Measurements from ENCODE around the gene CAMK4.

The CAMK4 gene

DNA sequence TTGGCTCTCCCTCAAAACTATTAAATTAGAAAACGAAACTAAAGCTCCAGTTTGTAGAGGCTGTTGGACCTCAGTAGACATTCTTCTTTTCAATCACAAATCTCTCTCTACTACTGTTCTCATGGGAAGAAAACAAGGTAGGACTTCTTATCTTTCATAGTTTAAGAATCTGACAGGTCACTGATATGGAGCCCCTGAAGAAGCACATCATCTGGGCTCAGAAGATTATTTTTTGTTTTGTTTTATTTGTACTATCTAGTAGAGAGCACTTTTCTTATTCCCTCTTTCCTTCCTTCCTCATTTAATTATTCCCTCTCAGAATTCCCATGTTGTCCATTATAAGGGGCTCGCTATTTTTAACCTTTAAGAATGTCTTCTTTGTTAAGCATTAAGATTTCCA is 261.9 kb downstream of the CAMK4 start:
- DNase-seq (ENCODE audit: low read depth in 2 of 2) = no peak

DNA sequence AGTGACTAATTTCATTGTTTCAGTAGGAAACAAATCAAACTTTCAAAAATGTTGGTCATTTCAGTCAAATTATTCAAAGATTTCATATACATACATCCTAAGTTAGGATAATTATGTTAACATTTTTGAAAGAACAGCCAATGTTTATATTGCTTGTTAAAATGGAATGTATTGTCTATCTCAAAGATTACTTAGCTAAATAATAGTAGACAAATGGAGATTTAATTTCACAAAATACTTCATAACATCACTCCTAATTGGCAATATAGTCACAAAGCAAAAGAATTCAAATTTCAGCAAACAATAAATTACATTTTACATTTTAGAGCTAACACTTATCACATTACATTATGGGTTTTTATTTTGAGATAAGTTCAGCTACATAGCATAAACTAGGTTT is 262.7 kb downstream of the CAMK4 start:
- DNase-seq (ENCODE audit: low read depth in 2 of 2) = no peak

DNA sequence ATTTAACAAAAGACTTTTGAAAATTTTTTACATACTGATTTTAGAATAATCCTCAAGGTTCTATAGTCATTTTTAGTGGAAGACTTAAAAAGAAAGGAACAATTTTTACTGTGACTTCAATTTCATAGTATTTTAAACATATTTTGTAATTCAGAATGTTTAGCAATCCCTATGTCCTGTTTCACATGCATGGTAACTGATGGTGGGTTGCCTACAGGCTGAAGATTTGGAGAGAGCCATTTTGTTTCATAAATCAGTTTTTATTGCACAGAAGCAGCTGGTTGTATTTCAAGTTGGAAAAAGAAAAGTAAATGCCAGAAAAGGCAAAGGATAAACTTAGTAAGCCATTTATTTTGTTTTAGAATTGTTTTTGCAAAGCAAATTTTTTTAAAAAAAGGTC is 264.2 kb downstream of the CAMK4 start:
- DNase-seq (ENCODE audit: low read depth in 2 of 2) = no peak

- DNase-seq (ENCODE audit: low read depth in 2 of 2) = no peak
Measured at GRCh38 chr5:111493031-111493430, 268.8 kb downstream of the CAMK4 start.

DNA sequence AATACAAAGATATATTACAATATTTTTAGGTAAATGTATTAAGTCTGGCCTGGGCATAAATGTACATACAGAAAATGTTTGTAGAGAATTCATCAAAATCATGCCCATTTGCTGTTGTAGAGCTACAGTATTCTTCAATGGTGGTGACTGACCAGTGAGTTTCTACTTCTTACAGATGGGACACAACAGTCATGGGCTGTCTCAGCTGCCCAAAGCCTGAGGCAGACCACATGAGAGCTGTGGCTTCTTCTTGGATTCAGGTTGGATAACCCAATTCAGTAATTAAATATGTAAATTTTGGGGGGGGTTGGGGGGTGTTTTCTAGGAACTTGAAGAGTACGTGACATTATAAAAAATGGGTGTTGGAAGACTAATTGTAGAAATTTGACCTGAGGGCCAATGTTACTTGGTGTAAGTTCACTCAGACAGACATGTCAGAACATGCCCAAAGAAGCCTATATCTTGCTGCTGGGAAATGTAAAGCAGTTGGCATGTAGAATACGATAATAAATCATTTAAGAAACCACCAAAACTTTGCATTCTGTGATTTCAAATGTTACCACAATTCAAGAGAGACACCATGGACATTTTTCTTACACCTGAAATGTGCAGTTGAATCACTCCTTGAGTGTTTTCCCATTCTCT is 270.3 kb downstream of the CAMK4 start:
- DNase-seq (ENCODE audit: low read depth in 2 of 2) = no peak

- no peak for DNase-seq (ENCODE audit: low read depth in 2 of 2)
Measured at GRCh38 chr5:111495159-111495558, 271.0 kb downstream of the CAMK4 start.

DNA sequence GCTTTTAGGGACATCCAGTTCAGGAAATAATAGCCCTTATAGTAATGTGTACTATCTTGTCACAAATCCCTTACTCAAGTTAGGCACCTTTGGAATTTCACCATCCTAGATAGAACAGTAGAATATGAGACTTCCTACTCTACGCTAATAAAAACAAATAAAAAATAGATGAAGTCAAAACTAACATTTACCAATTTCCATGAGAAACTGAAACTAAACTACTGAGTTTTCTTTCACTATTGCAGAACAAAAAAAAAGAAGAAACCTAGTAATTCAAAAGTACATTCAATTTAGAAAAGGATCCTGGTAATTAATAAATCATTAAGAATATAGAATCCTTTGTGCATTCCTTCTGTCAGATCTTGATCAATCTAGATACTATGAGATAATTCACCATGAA is 274.2 kb downstream of the CAMK4 start:
- DNase-seq (ENCODE audit: low read depth in 2 of 2) = no peak

DNA sequence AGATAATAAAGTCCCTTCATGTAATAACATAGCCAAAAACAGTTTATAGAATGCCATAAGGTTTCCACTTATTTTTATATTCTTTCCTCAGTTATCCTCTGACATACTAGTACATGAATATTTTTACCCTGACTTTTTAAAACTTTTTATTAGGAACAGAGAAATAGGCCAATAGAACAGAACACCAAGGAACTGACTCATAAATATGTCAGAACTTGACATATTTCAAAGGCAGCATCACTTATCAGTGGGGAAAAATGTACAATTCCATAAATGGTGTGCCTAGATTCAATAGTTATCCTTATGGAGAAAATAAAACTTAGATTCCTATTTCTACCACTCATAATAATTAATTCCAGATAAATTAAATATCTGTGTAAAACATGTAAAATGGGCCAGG is 278.8 kb downstream of the CAMK4 start:
- no peak for DNase-seq (ENCODE audit: low read depth in 2 of 2)

- no peak for DNase-seq (ENCODE audit: low read depth in 2 of 2)
Measured at GRCh38 chr5:111505096-111505495, 280.9 kb downstream of the CAMK4 start.

DNA sequence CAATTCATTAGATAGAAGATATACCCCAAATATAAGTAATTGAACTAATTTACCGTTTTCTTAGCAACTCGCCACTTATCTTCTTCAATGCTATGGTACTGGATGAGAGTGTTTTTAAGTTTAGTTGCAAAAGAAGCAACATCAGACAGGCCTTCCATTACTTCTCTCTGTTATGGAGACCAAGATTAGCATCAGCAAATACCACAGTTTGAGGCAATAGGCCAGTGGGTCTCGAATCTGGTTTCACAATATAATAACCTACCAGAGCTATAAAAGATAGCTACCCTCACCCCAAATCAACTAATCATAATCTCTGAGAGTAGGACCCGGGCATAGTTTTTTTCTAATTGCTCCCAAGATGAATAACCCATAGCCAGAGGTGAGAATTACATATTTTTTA is 283.1 kb downstream of the CAMK4 start:
- DNase-seq (ENCODE audit: low read depth in 2 of 2) = no peak

DNA sequence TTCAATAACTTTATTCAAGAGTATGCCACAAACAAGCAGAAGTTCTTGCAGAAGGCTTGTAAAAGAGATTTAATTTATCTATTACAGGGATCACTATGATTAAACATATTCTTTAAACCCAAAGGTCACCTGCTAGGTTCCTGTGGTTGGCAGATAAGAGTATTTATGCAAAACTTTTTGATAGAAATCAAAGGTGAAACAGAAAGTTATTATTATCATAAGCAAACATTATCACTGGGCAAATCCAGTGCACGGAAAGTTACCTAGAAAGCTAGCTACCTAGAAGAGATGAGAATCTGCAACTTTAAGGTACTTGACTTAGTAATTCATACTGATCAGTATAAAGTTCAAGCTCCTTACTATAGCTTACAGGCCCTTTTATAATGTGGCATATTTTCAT is 284.9 kb downstream of the CAMK4 start:
- no peak for DNase-seq (ENCODE audit: low read depth in 2 of 2)

DNA sequence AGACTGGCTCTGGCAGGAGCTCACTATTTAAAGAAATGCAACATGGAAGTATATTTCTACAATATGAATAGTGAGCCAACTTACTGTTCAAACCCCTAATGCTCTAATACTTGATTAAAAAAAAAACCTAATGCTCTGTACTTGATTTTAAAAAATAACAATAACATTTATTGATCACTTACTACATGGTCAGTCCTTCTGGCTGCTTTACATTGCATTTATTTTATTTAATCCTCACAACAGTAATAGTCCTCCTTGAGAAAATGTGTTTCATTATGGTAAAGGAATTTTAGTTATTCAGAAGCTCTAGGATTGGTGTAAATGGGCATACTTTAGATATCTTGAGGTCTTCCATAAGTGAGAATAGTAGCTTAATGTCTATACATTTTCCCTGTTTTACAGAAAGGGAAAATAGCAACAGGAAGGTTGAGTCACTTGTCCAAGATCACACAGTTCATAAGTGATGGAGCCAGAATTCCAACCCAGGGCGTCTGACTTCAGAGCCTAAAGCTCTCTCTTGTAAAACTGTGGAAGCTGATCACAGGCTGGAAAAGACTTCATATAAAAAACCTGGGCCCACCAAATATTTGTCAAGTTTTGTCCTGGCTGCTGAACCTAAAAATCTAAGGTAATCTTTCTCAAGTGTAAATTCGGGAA is 287.1 kb downstream of the CAMK4 start:
- no peak for DNase-seq (ENCODE audit: low read depth in 2 of 2)

DNA sequence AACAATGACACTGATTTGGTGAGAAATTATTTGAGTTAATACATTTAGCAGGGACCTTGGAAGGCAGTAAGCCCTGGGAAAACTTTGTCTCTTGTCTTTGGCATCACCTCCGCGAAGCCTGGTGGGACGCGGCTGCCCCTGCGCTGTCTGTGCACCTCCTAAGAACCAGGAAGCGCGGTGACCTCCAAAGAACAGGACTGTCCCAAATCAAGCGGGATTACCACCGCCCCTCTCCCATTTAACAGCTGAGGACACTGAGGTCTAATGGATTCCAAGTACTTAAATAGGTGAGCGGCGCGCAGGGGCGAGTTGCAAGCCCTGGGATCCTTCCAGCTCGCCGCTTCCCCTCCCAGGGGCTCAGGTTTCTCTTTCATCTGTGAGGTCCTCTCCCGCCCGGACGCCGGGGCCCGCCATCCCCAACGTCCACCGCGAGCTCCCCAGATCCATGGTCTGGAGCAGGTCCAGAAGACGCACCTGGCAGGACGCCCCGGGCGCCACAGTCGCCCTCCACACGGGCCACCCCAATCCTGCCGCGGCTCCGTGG is 287.7 kb downstream of the CAMK4 start:
- no peak for DNase-seq (ENCODE audit: low read depth in 2 of 2)

GRCh38 chr5:111512375-111513130 is 288.4 kb downstream of the CAMK4 start, which contains the start of gene STARD4:
STARD4 (minus strand) TSS chr5:111512535; CDS start chr5:111507433, 5,102 bp downstream.
- peak; percentile 92 to 95 for DNase-seq (ENCODE audit: low read depth in 2 of 2)

GRCh38 chr5:111513131-111513520 is 288.9 kb downstream of the CAMK4 start:
- DNase-seq (ENCODE audit: low read depth in 2 of 2) = peak in 1 of 2 donors; percentile 51

DNA sequence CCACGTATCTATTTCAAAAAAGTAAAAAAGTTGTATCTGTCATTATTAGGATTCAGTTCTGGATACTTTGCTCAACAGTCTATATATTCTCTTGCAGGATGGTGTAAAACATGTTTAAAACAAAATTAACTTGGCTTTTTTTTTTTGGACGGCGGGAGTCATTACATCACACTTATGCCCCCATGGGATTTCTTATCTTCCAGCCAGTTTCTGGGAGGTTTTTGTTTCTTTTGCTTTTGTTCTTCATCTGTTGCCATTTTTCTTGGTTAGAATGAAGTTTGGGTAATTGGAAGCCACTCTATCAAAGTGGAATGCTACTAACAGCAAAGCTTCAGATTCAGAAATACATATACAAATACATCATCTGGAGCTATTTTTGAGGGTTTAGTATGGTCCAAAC is 289.9 kb downstream of the CAMK4 start:
- no peak for DNase-seq (ENCODE audit: low read depth in 2 of 2)

- DNase-seq (ENCODE audit: low read depth in 2 of 2) = no peak
Measured at GRCh38 chr5:111517853-111518501, 293.8 kb downstream of the CAMK4 start.

GRCh38 chr5:111518777-111519176 is 294.6 kb downstream of the CAMK4 start:
- no peak for DNase-seq (ENCODE audit: low read depth in 2 of 2)

DNA sequence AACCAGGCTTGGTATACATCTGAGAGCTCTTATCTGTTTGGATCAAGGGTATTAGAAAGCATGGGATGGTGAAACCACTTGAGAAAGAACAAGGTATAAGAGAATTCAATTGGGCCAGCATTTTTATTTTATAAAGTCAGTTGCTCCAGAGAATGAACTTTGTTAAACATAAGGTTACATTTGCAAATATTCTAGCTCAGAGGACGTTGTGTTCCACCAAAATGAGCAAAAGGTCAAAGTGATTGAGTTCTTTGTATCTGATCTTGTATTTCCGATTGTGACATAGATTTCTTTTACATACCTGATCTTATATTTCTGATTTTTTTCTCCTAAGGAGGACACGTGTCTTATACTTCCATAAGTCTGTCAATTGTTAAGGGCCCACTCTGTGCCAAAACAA is 296.7 kb downstream of the CAMK4 start:
- DNase-seq (ENCODE audit: low read depth in 2 of 2) = no peak

DNA sequence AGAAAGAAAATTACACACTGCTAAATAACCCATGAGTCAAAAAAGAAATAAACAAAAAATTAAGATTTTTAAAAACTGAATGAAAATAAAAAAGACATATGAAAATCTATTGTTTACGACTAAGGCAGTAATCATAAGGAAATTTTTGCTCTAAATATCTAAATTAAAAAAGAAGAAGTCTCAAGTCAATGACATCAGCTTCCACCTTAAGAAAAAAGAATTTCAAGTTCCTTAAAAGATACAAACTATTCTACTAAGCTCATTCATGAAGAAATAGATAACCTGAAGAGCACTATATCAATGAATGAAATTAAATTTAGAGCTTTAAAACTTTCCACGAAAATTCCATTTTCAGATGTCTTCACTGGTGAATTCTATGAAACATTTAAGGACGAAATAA is 303.9 kb downstream of the CAMK4 start:
- DNase-seq (ENCODE audit: low read depth in 2 of 2) = no peak

DNA sequence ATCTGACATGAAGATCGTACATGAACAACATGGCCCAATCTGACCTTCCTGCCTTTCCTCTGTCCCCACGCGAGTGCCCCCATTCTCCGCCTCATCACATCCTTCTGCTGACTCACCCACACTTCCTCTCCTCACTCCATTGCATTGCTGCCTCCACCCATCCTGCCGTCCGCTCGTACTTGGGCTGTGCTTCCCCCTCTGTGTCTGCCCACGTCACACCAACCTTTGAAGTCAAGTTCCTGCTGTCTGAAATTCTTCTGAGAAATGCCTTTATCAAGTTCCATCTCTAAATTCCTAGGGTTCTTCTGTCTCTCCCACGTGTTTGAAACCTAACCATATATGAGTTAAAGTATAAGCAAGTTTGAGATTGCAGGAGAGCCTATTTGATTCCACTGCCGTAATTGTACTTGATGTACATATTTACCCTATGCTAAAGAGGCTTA is 306.1 kb downstream of the CAMK4 start:
- peak; percentile 70 to 72 for DNase-seq (ENCODE audit: low read depth in 2 of 2)

Measured in stimulated activated CD8-positive, alpha-beta memory T cell treated with anti-CD3 and anti-CD28 coated beads, Interleukin-15, amount 100 ng/mL, for 48 hours (primary cell).